Activated T-helper 9 cell treated with anti-CD3 and anti-CD28 coated beads, Interleukin-2, amount 50 U/mL, for 16 hours (primary cell): ENCODE measurements around the gene CDH4.
"Not testable (repeated sequence)": the region's sequence is repeated elsewhere in the genome, so short reads cannot be mapped to it uniquely, and the experiment has no call there.

ENCODE experiments used
- DNase-seq: peaks from one replicate; pipeline ENCODE4 v3.0.0-alpha.2; 2020; ENCODE audit warnings: low read depth

CDH4 gene

GRCh38 chr20:61419010-61419409 lies 166.9 kb downstream of the CDH4 start:
- DNase-seq, result no peak

- no peak for DNase-seq
Measured at GRCh38 chr20:61419501-61419900, 167.4 kb downstream of the CDH4 start.

- no peak for DNase-seq
Measured at GRCh38 chr20:61420056-61420455, 168.0 kb downstream of the CDH4 start.

DNA sequence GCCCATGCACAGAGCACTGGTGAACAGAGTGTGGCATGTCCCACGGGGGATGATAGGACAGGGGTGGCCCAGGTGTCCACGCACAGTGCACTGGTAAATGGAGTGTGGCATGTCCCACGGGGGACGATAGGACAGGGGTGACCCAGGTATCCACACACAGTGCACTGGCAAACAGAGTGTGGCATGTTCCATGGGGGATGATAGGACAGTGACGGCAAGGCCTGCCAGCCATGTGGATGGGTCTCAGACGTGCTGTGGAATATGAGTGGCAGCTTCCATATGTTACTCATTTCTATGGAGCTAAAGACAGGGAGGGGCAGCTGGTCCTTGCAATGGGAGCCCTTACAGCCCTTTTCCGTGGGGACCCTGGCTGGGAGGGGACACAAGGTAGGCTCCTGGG lies 168.7 kb downstream of the CDH4 start:
- no peak for DNase-seq

GRCh38 chr20:61422636-61423425 lies 170.8 kb downstream of the CDH4 start:
- no peak for DNase-seq

DNA sequence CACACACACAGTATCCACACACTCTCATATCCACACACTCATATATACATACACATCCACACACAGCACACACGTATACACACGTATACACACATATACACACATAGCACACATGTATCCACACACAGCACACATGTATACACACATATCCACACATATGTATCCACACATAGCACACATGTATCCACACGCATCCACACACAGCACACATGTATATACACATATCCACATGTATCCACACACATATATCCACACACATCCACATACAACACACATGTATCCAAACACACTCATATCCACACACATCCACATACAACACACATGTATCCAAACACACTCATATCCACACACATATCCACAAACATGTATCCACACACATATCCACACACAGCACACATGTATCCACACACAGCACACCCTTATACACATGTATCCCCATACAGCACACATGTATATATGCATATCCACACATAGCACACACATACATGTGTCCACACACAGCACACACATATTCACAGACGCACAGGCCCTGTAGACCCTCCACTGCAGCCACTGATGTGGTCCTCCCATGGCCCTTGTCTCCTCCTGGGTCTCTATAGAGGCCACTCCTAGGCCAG lies 172.1 kb downstream of the CDH4 start:
- no peak for DNase-seq

GRCh38 chr20:61424628-61425420 lies 172.8 kb downstream of the CDH4 start:
- no peak for DNase-seq

- DNase-seq, result not testable (repeated sequence)
Measured at GRCh38 chr20:61425541-61425991, 173.5 kb downstream of the CDH4 start.

DNA sequence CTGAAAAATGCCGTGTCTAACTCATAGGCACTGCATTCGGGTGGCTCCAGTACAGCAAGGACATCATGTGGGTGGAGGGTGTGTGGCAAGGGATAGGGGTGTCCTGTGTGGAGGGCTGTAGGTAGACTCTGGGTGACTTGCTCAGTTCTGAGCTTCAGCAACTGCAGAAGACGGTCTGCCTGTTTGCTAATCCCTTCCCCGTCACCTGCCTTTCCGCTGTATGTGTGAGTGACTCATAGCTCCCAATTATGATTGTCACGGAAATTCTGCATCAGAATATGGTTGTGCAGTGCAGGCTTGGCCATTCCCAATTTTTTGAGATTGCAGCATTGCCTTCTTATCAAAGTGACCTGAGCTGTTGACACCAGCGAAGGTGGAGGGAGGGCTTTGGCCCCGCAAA lies 174.3 kb downstream of the CDH4 start:
- DNase-seq, result no peak

- no peak for DNase-seq
Measured at GRCh38 chr20:61429458-61430227, 177.6 kb downstream of the CDH4 start.

- DNase-seq, result no peak
Measured at GRCh38 chr20:61430228-61430624, 178.2 kb downstream of the CDH4 start.

GRCh38 chr20:61433176-61433575 lies 181.1 kb downstream of the CDH4 start:
- no peak for DNase-seq

- DNase-seq, result no peak
Measured at GRCh38 chr20:61433816-61434215, 181.8 kb downstream of the CDH4 start.

GRCh38 chr20:61434341-61434781 lies 182.3 kb downstream of the CDH4 start:
- no peak for DNase-seq

DNA sequence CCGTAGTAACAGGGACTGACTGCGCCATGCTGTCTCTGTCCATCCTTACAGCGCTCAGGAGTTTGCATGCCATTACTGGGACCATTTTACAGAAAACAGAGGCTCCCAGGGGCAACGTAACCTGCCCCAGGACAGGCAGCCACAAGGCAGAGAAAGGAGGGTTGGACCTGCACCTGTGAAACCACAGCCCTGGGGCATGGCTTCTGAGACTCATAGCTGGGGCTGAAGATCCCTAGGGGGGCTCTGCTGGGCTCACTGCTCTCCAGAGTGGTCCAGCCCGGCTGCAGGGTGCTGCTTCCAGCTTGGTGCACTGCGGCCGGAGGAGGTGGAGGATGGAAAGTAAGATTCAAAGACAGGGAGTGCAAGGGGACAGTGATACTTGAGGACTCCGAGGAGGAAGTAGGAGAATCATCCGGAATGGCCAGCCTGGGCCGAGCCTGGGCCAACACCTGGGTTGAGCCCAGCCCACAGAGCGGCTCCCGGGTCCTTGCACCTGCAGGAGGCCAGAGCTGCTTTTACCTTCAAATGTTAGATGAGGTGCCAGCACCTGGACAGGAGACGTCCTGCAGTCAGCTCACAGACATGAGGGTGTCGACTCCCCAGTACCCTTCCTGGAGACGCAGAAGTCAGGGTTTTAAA lies 183.2 kb downstream of the CDH4 start:
- DNase-seq, result no peak

- no peak for DNase-seq
Measured at GRCh38 chr20:61435823-61436220, 183.8 kb downstream of the CDH4 start.

GRCh38 chr20:61436283-61436666 lies 184.2 kb downstream of the CDH4 start:
- no peak for DNase-seq

- DNase-seq, result no peak
Measured at GRCh38 chr20:61436667-61437279, 184.7 kb downstream of the CDH4 start.

DNA sequence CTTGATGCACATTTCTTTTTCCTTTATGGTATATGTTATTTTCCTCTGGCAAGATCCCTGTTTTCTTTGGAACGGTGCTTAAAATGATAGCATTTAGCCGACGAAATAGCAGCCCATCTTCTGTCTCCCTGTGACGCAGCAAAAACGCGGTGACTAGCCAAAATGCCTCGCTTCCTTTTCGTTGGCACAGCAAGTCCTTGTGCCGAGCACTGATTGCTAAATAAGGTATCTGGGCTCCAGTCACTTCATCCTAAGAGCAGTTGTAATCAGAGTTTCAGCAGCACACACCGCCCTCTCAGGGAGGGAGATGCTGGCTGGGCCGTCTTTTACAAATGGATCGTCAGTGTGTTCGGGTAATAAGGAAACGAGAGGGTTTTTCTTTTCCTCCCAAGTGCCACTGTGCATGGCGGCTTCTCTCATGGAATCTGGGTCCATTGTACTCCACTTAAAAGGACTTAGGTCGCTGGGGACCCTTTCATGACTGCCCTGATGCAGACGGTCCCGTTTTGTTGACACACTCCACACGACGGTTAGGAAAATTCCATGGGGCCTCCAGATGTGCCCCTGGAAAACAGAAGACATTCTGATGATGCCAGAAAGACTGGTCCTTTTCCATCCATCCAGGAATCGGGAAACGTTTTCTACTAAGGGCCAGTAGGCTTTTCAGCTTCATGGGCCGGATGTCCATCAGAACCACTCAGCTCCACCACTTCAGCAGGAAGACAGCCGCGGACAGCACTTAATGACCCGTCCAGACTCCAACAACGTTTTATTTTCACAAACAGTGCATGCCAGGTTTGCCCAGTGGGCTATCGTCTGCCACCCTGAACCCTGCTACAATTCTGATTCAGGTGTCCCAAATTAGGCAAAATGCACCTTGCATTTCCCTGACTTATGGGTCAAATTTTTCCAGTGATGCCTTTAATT lies 185.5 kb downstream of the CDH4 start:
- DNase-seq, result no peak

- DNase-seq, result no peak
Measured at GRCh38 chr20:61438285-61438684, 186.2 kb downstream of the CDH4 start.
